Measurements from ENCODE around the gene PEX14. TPM values are rescaled to one million over a fixed set of nuclear protein-coding genes. Genes with fewer than 3 reads are reported as not detected.

The PEX14 gene
- total and polyA plus RNA-seq, 9 of the 15 experiments (the other 6 are each of a cell fraction or from before 2014, with no cell fraction given), result 2.6 to 45.7 (median 22.7) TPM

GRCh38 chr1:10471411-10472219 lies 3.1 kb upstream of the PEX14 start (continued):
- TF ChIP-seq PRDM10 (IDR thresholded peaks at IDR 0.05; ENCODE audit: partially characterized antibody) (no peak), TCF3 (CRISPR knock-in tag; IDR thresholded peaks at IDR 0.05) (no peak), POLR3G (IDR thresholded peaks at IDR 0.05; ENCODE audit: extremely low read depth, insufficient read length, insufficient replicate concordance) (no peak), ZSCAN29 (IDR thresholded peaks at IDR 0.05) (0 out of 2 replicates have a peak, but pooled peaks have one; percentile 43), RBM25 (IDR thresholded peaks at IDR 0.05; ENCODE audit: low read depth, low read length, severe bottlenecking) (peak; percentile 98), FOXP4 (CRISPR knock-in tag; IDR thresholded peaks at IDR 0.05; ENCODE audit: borderline replicate concordance) (no peak)
